Progenitor cell of endocrine pancreas (in vitro differentiated cells): ENCODE results near the gene PLAAT2. TPM values are rescaled to one million over a fixed set of nuclear protein-coding genes. Genes with fewer than 3 reads are reported as not detected.

Experiments
- DNase-seq: peaks from one replicate; pipeline ENCODE4 v3.0.0; 2021; ENCODE audit warnings: low spot score; ENCODE audit not compliant: unreplicated experiment
- H3K27ac Mint-ChIP-seq: 2 replicates; pipeline ENCODE4 v1.8.0; 2021; ENCODE audit warnings: mild to moderate bottlenecking, moderate library complexity, mixed read lengths
- H3K27me3 Mint-ChIP-seq: 2 replicates; pipeline ENCODE4 v1.8.0; 2021; ENCODE audit warnings: mixed read lengths
- H3K36me3 Mint-ChIP-seq: 2 replicates; pipeline ENCODE4 v1.8.0; 2022; ENCODE audit warnings: mixed read lengths; ENCODE audit not compliant: insufficient read depth
- H3K4me1 Mint-ChIP-seq: 2 replicates; pipeline ENCODE4 v1.8.0; 2021; ENCODE audit warnings: low read depth, mixed read lengths
- H3K4me3 Mint-ChIP-seq: 2 replicates; pipeline ENCODE4 v1.8.0; 2021; ENCODE audit warnings: low read depth, mild to moderate bottlenecking, moderate library complexity, mixed read lengths
- H3K9me3 Mint-ChIP-seq: 2 replicates; pipeline ENCODE4 v1.8.0; 2021; ENCODE audit warnings: low read depth, mixed read lengths
- total RNA-seq: library from RNA; stranded (reverse); gene quantifications from 2 replicates; pipeline ENCODE4 v1.2.1, GENCODE V29; 2021
- TF ChIP-seq, protein P1 (sequence below): fragments of 200-600 bp; sonication (generic); IDR thresholded peaks from one replicate; pipeline ENCODE4 v1.5.0; 2021; ENCODE audit warnings: antibody characterized with exemption, mild to moderate bottlenecking; ENCODE audit not compliant: unreplicated experiment

Gene PLAAT2
- total RNA-seq, 1 donor from 2014 or later, result not detected

DNA sequence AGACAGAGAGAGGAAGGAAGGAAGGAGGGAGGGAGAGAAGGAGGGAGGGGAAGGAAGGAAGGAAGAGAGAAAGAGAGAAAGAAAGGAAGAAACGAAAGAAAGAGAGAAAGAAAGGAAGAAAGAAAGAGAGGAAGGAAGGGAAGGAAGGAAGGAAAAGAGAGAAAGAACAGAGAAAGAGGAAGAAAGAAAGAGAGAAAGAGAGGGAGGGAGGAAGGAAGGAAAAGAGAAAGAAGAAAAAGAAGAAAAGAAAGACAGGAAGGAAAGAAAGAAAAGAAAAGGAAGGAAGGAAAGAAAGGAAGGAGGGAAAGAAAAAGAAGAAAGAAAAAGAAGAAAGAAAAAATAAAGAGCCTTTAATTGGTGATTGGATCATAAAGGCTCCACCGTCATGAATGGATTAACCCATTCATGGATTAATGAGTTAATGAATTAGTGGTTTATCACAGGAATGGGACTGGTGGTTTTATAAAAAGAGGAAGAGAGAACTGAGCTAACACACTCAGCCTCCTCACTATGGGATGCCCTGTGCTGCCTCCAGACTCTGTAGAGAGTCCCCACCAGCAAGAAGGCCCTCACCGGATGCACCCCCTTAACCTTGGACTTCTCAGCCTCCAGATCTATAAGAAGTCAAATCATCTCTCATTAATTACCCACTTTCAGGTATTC is 9.0 kb upstream of the PLAAT2 start:
- TF ChIP-seq, protein P1, sequence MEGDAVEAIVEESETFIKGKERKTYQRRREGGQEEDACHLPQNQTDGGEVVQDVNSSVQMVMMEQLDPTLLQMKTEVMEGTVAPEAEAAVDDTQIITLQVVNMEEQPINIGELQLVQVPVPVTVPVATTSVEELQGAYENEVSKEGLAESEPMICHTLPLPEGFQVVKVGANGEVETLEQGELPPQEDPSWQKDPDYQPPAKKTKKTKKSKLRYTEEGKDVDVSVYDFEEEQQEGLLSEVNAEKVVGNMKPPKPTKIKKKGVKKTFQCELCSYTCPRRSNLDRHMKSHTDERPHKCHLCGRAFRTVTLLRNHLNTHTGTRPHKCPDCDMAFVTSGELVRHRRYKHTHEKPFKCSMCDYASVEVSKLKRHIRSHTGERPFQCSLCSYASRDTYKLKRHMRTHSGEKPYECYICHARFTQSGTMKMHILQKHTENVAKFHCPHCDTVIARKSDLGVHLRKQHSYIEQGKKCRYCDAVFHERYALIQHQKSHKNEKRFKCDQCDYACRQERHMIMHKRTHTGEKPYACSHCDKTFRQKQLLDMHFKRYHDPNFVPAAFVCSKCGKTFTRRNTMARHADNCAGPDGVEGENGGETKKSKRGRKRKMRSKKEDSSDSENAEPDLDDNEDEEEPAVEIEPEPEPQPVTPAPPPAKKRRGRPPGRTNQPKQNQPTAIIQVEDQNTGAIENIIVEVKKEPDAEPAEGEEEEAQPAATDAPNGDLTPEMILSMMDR, result no peak
- Mint-ChIP-seq H3K4me3 (no peak overlapping the region), H3K4me1 (peaks cover 21% of the 10 kb centered on the region), H3K27me3 (no peaks in the 10 kb centered on the region), H3K27ac (no peak overlapping the region), H3K9me3 (no peaks in the 10 kb centered on the region), H3K36me3 (peaks cover 23% of the 10 kb centered on the region)
- DNase-seq, result no peak

GRCh38 chr11:63569570-63569969 is 6.4 kb upstream of the PLAAT2 start:
- H3K4me3 Mint-ChIP-seq, result no peak overlapping the region
- peaks cover 19% of the 10 kb centered on the region for H3K4me1 Mint-ChIP-seq
- peaks cover 13% of the 10 kb centered on the region for H3K36me3 Mint-ChIP-seq
- no peaks in the 10 kb centered on the region for H3K9me3 Mint-ChIP-seq
- no peaks in the 10 kb centered on the region for H3K27me3 Mint-ChIP-seq
- TF ChIP-seq, protein P1, result no peak
- no peak for DNase-seq
- H3K27ac Mint-ChIP-seq, result no peak overlapping the region

- H3K27ac Mint-ChIP-seq, result peak overlapping the region; percentile 73
- no peaks in the 10 kb centered on the region for H3K9me3 Mint-ChIP-seq
- H3K4me1 Mint-ChIP-seq, result peaks cover 16% of the 10 kb centered on the region
Measured at GRCh38 chr11:63567044-63567840, 4.1 kb upstream of the PLAAT2 start.

DNA sequence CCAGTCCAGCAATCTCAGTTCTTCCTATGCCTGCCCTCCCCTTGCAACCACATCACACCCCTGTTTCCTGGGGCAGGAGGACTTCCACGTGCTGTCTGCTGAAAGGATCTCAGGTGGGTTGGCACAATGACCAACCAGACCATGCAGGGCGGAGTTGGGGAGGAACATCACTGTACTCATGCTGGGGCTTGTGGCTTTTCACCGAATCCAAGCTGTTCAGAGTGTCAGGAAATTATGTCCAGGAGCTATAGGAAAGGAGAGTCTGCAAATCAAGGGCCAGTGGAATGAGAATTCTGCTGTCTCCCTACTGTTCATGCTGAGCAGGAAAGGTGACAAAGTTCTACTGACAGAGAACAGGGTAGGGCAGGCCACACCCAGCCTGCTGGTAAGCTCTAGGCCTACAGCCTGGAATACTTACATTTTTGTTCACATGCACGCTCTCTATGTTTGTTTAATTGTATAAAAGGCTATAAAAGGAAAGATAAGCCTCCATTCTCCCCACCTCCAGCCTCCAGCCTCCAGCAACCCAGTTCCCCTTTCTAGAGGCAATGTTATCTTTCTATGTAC is 1.7 kb upstream of the PLAAT2 start:
- H3K9me3 Mint-ChIP-seq, result no peaks in the 10 kb centered on the region
- no peaks in the 10 kb centered on the region for H3K36me3 Mint-ChIP-seq
- no peak overlapping the region for H3K4me3 Mint-ChIP-seq
- peaks cover 16% of the 10 kb centered on the region for H3K4me1 Mint-ChIP-seq
- TF ChIP-seq, protein P1, result no peak
- no peaks in the 10 kb centered on the region for H3K27me3 Mint-ChIP-seq
- H3K27ac Mint-ChIP-seq, result no peak overlapping the region
- no peak for DNase-seq

More at GRCh38 chr11:63567044-63567840, 4.1 kb upstream of the PLAAT2 start:
- no peak for DNase-seq
- Mint-ChIP-seq H3K27me3 (no peaks in the 10 kb centered on the region), H3K4me3 (no peak overlapping the region), H3K36me3 (no peaks in the 10 kb centered on the region)
- TF ChIP-seq, protein P1, result no peak

GRCh38 chr11:63564056-63564774 is 1.0 kb upstream of the PLAAT2 start:
- peaks cover 16% of the 10 kb centered on the region for H3K4me1 Mint-ChIP-seq
- no peaks in the 10 kb centered on the region for H3K36me3 Mint-ChIP-seq
- no peak overlapping the region for H3K27ac Mint-ChIP-seq
- TF ChIP-seq, protein P1, result no peak
- no peak overlapping the region for H3K4me3 Mint-ChIP-seq
- H3K9me3 Mint-ChIP-seq, result no peaks in the 10 kb centered on the region
- DNase-seq, result no peak
- H3K27me3 Mint-ChIP-seq, result no peaks in the 10 kb centered on the region
